Mammary microvascular endothelial cell (primary cell): ENCODE measurements around the gene SSR4. TPM values are rescaled to one million over a fixed set of nuclear protein-coding genes. Genes with fewer than 3 reads are reported as not detected.

ENCODE experiments used
- total RNA-seq: library from RNA; depleted of rRNA; stranded (reverse); fragments of >200 nt; gene quantifications from 2 replicates; pipeline ENCODE4 v1.2.3, GENCODE V29; 2015

The SSR4 gene
- total RNA-seq: 216 and 289 TPM in 2 replicates

GRCh38 chrX:153794018-153794896 is at the start of gene SSR4, which contains the start of gene IDH3G:
SSR4 (plus strand) TSS chrX:153794668; CDS start chrX:153794688, 20 bp downstream.
IDH3G (minus strand) TSS chrX:153794375; CDS start chrX:153794326, 49 bp downstream.

GRCh38 chrX:153763989-153764755 is 30.3 kb upstream of the SSR4 start, which contains the start of gene PLXNB3:
PLXNB3 (plus strand) TSS chrX:153764249; CDS start chrX:153765536, 1,287 bp downstream.

GRCh38 chrX:153780678-153781427 is 13.6 kb upstream of the SSR4 start, which contains the start of gene SRPK3:
SRPK3 (plus strand) TSS chrX:153781041; CDS start chrX:153781087, 46 bp downstream.

GRCh38 chrX:153829799-153830639 is 35.6 kb downstream of the SSR4 start, which contains the start of gene PDZD4:
PDZD4 (minus strand) TSS chrX:153830544; CDS start chrX:153830298, 246 bp downstream.

Other genes with a start within 250 kb of the SSR4 start
- gene CCNQ, start 195.5 kb upstream of the SSR4 start, total RNA-seq: 46.2 and 47.6 TPM in 2 replicates
- not detected in 2 replicates for gene DUSP9, start 147.5 kb upstream of the SSR4 start, total RNA-seq
- not detected in 2 replicates for gene PNCK, start 120.9 kb upstream of the SSR4 start, total RNA-seq
- 1.4 and 2.0 TPM in 2 replicates for gene SLC6A8, start 106.7 kb upstream of the SSR4 start, total RNA-seq
- gene BCAP31, start 70.3 kb upstream of the SSR4 start, total RNA-seq: 218 and 225 TPM in 2 replicates
- 12.3 and 14.3 TPM in 2 replicates for gene ABCD1, start 69.8 kb upstream of the SSR4 start, total RNA-seq
- gene PLXNB3, start 30.4 kb upstream of the SSR4 start, total RNA-seq: 3.5 and 10.6 TPM in 2 replicates
- gene SRPK3, start 13.6 kb upstream of the SSR4 start, total RNA-seq: under 0.01 TPM in 1 of 2 replicates, not detected in the other
- 50.8 and 71.7 TPM in 2 replicates for gene IDH3G, start 293 bp upstream of the SSR4 start, total RNA-seq
- gene PDZD4, start 35.9 kb downstream of the SSR4 start, total RNA-seq: not detected in 2 replicates
- 0.05 TPM in 1 of 2 replicates, not detected in the other for gene L1CAM, start 91.5 kb downstream of the SSR4 start, total RNA-seq
- gene AVPR2, start 110.0 kb downstream of the SSR4 start, total RNA-seq: 0.47 TPM in 1 of 2 replicates, not detected in the other
- 2.3 and 5.2 TPM in 2 replicates for gene ARHGAP4, start 131.6 kb downstream of the SSR4 start, total RNA-seq
- 166 and 169 TPM in 2 replicates for gene NAA10, start 140.4 kb downstream of the SSR4 start, total RNA-seq
- gene RENBP, start 150.0 kb downstream of the SSR4 start, total RNA-seq: 5.6 and 7.6 TPM in 2 replicates
- gene HCFC1, start 177.2 kb downstream of the SSR4 start, total RNA-seq: 58.3 and 60.4 TPM in 2 replicates
- gene TMEM187, start 178.1 kb downstream of the SSR4 start, total RNA-seq: 7.5 and 7.8 TPM in 2 replicates
- gene IRAK1, start 225.2 kb downstream of the SSR4 start, total RNA-seq: 139 and 151 TPM in 2 replicates